NAMALWA (cell line): ENCODE data around the gene GRIN3B.
A peak's percentile ranks its signal among the peaks of the same experiment; 100 is the strongest.

ENCODE experiments used
- DNase-seq: peaks from one replicate; pipeline ENCODE4 v3.0.0-alpha.2; 2015; ENCODE audit warnings: low spot score

The GRIN3B gene

DNA sequence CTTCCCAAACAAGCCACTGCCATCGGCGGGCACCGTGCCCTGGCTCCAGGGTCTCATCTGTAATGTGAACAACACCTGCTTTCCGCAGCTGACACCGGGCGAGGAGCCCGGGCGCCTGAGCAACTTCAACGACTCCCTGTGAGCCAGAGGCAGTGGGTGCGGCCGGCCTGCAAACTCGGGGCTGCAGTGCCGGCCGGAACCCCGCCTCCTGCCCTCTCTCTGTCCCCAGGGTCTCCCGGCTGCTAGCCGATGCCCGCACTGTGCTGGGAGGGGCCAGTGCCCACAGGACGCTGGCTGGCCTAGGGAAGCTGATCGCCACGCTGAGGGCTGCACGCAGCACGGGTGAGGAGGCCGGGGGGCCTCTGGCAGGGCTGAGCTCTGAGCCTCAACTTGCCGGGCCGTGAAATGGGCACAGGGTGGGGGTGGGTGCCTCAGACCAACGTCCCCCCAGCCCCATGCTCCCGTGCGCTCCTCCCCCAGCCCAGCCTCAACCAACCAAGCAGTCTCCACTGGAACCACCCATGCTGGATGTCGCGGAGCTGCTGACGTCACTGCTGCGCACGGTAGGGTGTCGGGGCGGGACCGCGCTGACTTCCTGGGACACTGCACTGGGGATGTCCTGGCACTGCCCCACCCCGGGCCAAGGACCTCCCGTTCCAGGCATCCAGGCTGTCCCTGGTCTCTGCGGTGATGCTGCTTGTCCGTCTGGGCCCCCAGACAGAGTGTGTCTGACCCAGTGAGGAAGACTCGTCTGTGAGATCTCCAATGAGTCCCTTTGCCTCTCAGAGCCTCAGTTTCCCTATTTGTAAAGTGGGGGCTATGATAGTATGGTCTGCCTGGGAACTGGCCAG, 41.8 kb downstream of the GRIN3B start:
- no peak for DNase-seq

DNA sequence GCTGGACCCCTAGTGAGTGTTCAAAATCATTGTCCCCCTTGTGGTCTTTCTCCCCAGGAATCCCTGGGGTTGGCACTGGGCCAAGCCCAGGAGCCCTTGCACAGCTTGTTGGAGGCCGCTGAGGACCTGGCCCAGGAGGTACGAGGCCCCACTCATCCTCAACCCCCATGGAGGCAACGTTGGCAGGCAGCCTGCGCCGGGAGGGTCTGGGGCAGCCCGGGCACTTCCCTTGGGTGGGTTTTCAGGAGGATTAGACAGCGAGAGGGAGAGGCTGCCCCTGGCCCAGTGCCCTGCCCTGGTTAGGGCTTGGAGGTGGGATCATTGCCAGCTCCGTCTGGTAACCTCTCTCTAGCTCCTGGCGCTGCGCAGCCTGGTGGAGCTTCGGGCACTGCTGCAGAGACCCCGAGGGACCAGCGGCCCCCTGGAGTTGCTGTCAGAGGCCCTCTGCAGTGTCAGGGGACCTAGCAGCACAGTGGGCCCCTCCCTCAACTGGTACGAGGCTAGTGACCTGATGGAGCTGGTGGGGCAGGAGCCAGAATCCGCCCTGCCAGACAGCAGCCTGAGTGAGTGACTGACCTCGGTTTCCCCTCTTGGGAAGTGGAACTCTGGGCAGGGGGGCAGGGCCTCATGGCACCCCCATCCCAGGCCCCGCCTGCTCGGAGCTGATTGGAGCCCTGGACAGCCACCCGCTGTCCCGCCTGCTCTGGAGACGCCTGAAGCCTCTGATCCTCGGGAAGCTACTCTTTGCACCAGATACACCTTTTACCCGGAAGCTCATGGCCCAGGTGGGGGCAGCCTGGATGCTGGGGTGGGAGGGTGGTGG, 42.7 kb downstream of the GRIN3B start:
- DNase-seq, result no peak

DNA sequence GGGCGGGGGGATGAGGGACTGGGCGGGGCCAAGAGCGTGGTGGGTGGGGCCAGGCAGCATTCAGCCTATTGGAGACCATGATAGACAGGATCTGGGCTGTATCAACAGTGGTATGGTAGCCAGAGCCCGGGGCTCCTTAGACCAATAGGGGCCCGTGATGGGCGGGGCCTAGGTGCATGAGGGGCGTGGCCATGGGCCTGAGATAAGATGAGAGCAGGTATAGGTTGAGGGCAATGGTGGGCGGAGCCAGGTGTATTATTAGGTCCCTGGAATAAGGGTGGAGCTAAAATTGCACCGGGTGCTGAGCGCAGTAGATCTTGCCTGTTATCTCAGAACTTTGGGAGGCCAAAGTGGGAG, 45.0 kb downstream of the GRIN3B start:
- peak; percentile 100 for DNase-seq

DNA sequence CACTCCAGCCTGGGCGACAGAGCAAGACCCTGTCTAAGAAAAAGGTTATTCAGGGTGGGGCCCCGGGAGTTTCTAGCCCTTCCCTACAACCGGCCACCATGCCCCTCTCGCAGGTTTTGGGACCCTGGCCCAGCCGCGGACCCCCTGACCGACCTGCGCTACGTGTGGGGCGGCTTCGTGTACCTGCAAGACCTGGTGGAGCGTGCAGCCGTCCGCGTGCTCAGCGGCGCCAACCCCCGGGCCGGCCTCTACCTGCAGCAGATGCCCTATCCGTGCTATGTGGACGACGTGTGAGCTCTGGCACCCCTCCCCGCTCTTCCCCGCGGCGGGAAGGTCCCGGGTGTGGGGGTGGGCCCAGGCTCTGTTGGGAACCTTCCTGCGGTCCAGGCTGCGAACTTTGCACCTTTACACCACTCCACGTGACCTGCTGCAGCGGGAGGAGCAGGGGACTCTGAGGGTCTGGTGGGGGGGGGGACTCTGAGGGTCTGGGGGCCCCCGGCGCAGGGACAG, 46.0 kb downstream of the GRIN3B start:
- no peak for DNase-seq

DNA sequence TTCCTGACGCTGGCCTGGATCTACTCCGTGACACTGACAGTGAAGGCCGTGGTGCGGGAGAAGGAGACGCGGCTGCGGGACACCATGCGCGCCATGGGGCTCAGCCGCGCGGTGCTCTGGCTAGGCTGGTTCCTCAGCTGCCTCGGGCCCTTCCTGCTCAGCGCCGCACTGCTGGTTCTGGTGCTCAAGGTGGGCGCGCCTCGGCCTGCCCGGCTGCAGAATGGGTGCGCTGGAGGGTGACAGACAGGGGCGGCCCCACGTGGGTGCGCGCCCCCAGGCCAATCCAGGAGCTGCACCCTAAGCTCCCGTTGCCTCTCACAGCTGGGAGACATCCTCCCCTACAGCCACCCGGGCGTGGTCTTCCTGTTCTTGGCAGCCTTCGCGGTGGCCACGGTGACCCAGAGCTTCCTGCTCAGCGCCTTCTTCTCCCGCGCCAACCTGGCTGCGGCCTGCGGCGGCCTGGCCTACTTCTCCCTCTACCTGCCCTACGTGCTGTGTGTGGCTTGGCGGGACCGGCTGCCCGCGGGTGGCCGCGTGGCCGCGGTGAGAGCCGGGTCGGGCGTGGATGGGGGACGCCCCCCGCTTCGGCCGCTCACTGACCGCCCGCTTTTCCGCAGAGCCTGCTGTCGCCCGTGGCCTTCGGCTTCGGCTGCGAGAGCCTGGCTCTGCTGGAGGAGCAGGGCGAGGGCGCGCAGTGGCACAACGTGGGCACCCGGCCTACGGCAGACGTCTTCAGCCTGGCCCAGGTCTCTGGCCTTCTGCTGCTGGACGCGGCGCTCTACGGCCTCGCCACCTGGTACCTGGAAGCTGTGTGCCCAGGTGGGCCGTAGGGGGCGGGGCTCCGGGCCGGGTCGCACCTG, 46.8 kb downstream of the GRIN3B start:
- DNase-seq, result no peak

DNA sequence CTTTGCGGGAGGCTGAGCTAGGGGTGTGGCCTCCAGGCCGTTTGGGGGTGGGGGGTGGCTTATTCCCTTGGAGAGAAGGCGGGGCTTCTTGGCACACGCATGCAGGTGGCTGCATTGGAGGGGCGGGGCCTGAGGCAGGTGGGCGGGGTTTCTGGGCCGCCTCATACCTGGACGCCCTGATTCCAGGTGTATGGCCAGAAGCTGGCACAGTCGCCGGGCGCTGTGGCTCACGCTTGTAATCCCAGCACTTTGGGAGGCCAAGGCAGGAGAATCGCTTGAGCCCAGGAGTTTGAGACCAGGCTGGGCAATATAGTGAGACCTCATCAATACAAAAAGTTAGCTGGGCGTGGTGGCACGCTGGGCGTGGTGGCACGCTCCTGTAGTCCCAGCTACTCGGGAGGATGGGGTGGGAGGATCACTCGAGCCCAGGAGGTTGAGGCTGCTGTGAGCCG, 47.5 kb downstream of the GRIN3B start:
- no peak for DNase-seq

DNA sequence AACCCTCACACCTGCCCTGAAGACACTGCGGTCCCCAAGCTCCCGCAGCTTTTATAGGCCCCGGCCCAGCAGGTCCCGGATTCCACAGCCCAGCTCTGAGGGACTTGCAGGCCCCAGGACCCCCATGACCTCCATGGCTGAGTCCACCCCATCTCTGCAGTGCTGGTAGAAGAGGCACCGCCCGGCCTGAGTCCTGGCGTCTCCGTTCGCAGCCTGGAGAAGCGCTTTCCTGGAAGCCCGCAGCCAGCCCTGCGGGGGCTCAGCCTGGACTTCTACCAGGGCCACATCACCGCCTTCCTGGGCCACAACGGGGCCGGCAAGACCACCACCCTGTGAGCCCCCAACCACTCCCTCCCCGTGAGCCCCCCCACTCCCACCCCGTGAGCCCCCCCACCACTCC, 48.9 kb downstream of the GRIN3B start:
- no peak for DNase-seq

DNA sequence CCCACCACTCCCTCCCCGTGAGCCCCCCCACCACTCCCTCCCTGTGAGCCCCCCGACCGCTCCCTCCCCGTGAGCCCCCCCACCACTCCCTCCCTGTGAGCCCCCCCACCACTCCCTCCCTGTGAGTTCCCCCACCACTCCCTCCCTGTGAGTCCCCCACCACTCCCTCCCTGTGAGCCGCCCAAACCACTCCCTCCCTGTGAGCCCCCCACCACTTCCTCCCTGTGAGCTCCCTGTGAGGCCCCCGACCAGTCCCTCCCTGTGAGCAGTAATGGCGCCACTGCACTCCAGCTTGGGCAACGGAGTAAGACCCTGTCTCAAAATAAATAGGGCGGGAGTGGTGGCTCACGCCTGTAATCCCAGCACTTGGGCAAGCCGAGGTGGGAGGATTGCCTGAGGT, 49.6 kb downstream of the GRIN3B start:
- DNase-seq, result no peak

DNA sequence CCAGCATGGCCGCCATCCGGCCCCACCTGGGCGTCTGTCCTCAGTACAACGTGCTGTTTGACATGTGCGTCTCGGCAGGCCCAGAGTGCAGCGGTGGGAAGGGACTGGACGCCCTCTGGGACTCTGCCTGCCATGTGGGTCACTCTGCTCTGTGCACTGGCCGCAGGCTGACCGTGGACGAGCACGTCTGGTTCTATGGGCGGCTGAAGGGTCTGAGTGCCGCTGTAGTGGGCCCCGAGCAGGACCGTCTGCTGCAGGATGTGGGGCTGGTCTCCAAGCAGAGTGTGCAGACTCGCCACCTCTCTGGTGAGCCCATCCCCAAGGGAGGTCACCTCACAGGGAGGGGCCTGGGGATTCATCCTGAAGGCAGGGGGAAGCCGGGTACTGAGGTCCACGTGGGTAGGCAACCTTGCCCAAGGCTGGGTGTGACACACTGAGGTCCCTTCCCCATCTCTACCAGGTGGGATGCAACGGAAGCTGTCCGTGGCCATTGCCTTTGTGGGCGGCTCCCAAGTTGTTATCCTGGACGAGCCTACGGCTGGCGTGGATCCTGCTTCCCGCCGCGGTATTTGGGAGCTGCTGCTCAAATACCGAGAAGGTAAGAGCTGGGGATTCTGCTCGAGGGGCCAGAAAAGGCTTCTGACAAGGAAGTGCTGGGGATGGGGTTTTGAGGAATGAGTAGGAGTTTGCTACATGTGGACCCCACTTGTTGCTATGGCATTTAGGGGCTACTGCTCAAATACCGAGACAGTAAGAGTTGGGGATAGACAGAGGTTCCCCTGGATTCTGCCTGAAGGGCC, 51.0 kb downstream of the GRIN3B start:
- no peak for DNase-seq

DNA sequence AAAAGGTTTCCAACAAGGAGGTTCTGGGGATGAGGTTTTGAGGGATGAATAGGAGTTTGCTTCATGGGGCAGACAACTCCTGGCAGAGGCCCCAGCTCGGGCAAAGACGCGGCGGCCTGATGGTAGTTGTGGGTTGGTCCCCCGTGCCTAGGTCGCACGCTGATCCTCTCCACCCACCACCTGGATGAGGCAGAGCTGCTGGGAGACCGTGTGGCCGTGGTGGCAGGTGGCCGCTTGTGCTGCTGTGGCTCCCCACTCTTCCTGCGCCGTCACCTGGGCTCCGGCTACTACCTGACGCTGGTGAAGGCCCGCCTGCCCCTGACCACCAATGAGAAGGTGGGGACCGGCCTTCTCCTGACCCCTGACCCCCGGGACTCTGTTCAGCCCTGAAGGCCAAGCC, 51.6 kb downstream of the GRIN3B start:
- DNase-seq, result no peak

DNA sequence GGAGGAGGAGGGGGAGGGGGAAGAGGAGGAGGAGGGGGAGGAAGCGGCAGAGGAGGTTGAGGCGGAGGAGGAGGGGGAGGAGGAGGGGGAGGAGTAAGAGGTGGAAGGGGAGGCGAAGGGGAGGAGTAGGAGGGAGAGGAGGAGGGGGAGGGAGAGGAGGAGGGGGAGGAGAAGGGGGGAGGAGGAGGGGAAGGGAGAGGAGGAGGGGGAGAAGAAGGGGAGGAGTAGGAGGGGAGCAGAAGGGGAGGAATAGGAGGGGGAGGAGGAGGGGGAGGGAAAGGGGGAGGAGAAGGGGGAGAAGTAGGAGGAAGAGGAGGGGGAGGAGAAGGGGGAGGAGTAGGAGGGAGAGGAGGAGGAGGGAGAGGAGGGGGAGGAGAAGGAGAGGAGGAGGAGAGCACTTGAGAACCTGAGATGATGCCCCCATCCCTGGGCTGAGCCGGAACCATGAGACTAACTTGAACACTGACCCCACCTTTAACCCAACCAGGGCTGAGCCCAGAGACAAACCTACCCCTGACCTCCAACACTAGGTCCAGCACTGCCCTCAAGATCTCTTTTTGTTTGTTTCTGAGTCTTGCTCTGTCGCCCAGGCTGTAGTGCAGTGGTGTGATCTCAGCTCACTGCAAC, 52.2 kb downstream of the GRIN3B start:
- DNase-seq, result no peak

DNA sequence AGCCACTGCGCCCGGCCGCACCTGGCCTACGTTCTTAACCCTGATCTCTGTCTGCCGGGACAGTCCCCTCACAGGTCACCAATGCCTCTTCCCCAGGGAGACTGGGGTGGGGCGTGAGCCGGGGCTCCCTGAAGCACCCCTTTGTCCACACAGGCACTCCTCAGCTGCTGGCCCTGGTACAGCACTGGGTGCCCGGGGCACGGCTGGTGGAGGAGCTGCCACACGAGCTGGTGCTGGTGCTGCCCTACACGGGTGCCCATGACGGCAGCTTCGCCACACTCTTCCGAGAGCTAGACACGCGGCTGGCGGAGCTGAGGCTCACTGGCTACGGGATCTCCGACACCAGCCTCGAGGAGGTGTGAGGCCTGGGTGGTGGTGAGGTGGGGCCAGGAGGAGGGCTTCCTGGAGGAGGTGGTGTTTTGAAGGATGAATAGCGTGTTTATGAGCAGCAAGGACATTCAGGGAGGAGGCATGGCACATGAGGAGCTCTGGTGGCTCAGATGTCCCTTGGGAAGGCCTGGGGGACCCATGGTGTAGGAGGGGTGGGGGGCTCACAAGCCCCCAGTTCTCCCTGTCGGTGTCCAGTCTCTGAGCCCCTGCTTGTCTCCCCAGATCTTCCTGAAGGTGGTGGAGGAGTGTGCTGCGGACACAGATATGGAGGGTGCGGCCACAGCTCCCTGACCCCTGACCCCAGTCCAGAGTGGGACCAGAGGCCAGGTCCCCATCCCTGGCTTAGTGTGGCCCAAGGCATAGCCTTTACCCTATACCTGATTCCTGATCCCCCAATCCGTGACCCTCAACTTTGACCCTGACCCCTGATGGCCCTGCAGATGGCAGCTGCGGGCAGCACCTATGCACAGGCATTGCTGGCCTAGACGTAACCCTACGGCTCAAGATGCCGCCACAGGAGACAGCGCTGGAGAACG, 53.2 kb downstream of the GRIN3B start:
- no peak for DNase-seq

DNA sequence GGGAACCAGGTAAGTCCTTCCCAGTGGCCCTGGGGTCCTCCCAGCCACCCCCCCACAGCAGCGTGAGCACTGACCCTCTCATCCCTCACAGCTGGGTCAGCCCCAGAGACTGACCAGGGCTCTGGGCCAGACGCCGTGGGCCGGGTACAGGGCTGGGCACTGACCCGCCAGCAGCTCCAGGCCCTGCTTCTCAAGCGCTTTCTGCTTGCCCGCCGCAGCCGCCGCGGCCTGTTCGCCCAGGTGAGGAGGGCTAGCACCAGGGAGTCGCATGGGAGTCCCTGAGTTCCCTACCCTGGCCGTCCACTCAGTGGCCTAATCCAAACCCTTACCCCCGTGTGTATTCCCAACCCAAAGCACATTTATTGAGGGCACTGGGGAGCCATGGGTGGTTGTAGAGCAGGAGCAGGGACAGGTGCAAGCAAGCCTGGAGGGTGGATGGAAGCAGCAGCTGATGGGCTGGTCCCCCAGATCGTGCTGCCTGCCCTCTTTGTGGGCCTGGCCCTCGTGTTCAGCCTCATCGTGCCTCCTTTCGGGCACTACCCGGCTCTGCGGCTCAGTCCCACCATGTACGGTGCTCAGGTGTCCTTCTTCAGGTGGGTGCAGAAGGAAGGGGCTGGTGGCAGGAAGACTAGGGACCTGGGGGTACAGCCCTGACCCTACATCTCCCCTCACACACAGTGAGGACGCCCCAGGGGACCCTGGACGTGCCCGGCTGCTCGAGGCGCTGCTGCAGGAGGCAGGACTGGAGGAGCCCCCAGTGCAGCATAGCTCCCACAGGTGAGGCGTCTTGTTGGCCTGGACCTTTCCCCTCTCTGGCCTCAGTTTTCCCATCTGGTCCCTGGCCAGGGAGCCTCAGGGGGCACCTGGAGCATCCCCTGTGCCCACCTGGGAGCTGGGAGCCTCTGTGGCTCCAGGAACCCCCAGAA, 54.1 kb downstream of the GRIN3B start:
- no peak for DNase-seq

DNA sequence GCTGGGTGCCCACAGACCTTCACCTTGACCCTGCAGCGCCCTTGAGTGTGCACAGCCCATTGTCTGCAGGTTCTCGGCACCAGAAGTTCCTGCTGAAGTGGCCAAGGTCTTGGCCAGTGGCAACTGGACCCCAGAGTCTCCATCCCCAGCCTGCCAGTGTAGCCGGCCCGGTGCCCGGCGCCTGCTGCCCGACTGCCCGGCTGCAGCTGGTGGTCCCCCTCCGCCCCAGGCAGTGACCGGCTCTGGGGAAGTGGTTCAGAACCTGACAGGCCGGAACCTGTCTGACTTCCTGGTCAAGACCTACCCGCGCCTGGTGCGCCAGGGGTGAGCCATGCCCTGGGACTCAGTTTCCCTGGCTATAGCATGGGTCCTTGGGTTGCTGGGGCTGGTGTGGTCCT, 54.8 kb downstream of the GRIN3B start:
- no peak for DNase-seq

DNA sequence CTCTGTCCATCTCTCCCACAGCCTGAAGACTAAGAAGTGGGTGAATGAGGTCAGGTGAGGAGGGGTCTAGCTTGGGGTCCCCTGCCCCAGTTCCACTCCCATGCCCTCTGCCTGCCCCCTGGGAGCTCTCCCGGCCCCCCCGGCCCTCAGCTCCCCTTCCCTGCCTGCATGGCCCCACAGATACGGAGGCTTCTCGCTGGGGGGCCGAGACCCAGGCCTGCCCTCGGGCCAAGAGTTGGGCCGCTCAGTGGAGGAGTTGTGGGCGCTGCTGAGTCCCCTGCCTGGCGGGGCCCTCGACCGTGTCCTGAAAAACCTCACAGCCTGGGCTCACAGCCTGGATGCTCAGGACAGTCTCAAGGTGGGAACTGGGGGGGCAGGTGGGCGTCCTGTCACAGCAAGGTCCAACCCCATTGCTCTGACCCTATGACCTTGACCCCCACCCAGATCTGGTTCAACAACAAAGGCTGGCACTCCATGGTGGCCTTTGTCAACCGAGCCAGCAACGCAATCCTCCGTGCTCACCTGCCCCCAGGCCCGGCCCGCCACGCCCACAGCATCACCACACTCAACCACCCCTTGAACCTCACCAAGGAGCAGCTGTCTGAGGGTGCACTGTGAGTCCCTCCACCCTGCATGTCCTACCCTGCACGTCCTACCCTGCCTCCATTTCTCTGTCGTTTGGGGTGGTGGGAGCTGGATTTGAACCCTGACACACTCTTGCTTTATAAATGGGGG, 55.8 kb downstream of the GRIN3B start:
- DNase-seq, result no peak

DNA sequence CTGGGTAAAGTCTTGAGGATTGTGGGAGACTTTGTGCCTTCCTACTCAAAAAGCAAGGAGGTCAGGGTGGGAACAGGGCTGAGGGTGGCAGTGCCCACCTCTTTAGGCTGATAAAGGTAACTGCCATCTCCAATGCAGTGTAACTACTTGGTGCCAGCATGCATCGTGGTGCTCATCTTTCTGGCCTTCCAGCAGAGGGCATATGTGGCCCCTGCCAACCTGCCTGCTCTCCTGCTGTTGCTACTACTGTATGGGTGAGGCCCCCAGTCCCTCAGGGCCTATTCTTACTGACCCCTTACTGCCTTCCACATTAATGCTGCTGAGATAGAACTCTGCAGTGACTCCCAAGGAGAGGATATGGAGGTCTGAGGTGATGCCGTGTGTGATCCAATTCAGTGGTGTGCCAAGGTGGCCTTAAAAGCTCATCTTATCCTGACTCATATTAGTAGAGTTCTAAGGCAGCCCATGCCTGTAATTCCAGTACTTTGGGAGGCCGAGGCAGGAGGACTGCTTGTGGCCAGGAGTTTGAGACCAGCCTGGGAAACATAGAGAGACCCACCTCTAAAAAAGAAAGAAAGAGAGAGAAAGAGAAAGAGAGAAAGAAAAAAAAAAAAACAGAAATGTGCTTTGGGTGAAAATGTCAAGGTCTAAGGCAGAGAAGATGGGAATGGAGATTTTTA, 57.1 kb downstream of the GRIN3B start:
- peak; percentile 52 for DNase-seq

DNA sequence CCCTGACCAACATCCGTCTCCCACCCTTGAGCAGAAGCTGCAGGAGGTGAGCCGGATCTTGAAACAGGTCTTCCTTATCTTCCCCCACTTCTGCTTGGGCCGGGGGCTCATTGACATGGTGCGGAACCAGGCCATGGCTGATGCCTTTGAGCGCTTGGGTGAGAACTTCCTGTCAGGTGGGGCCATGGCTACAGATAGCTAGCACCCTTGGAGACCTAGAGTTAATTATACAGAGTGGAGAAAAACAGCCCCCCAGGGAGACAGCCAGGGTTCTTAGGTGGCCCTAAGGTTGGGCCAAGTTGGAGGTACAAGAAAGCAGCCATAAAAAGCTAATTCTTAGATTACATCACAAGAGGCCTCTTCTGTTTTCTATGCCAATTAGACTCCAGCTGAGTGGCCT, 57.9 kb downstream of the GRIN3B start:
- peak; percentile 11 for DNase-seq
